Activated CD4-positive, alpha-beta T cell treated with anti-CD3 and anti-CD28 coated beads for 36 hours (primary cell): Measurements from ENCODE around the gene CABP2. TPM values are rescaled to one million over a fixed set of nuclear protein-coding genes. Genes with fewer than 3 reads are reported as not detected.

Experiments used
- microRNA-seq: library from miRNA; unstranded; fragments of <30 nt; microRNA quantifications from one replicate; pipeline ENCODE4 v1.2.0, GENCODE V29; 2021; ENCODE audit warnings: borderline replicate concordance
- total RNA-seq, 2 experiments: library from RNA; stranded (reverse); gene quantifications; one replicate each; pipeline ENCODE4 v1.2.3, GENCODE V29; 2021

The CABP2 gene
- total RNA-seq, 2 experiments from 2014 or later = not detected

Small RNAs within 50 kb of the gene (microRNA-seq; reads per million reads assigned to microRNA genes)
- gene MIR6752 = 1.1 reads per million

Other genes with a start within 250 kb of the CABP2 start
- 10 to 100 TPM; 44.9 to 69.5 TPM for gene ANKRD13D, start 234.1 kb downstream of the CABP2 start, total RNA-seq
- gene SSH3, start 219.9 kb downstream of the CABP2 start, total RNA-seq = 10 to 100 TPM in 1 of 2 experiments, 1 to 10 TPM in 1; 6.0 to 11.1 TPM
- gene POLD4, start 169.9 kb downstream of the CABP2 start, total RNA-seq = 10 to 100 TPM; 31.3 to 37.5 TPM
- gene CLCF1, start 149.8 kb downstream of the CABP2 start, total RNA-seq = under 1 TPM; 0.09 to 0.27 TPM
- 10 to 100 TPM; 28.8 to 30.0 TPM for gene RAD9A, start 131.5 kb downstream of the CABP2 start, total RNA-seq
- 100 to 1,000 TPM; 199 to 227 TPM for gene PPP1CA, start 121.6 kb downstream of the CABP2 start, total RNA-seq
- gene TBC1D10C, start 119.4 kb downstream of the CABP2 start, total RNA-seq = 100 to 1,000 TPM in 1 of 2 experiments, 10 to 100 TPM in 1; 83.2 to 123 TPM
- gene CARNS1, start 107.8 kb downstream of the CABP2 start, total RNA-seq = 1 to 10 TPM; 1.5 to 1.6 TPM
- 10 to 100 TPM; 53.4 to 57.2 TPM for gene RPS6KB2, start 95.0 kb downstream of the CABP2 start, total RNA-seq
- gene PTPRCAP, start 85.8 kb downstream of the CABP2 start, total RNA-seq = 10 to 100 TPM; 80.1 to 83.4 TPM
- 100 to 1,000 TPM; 178 to 285 TPM for gene CORO1B, start 80.0 kb downstream of the CABP2 start, total RNA-seq
- gene GPR152, start 70.7 kb downstream of the CABP2 start, total RNA-seq = not detected
- gene CABP4, start 68.1 kb downstream of the CABP2 start, total RNA-seq = under 1 TPM; 0.37 to 0.46 TPM
- gene TMEM134, start 54.2 kb downstream of the CABP2 start, total RNA-seq = 10 to 100 TPM; 69.9 to 74.7 TPM
- 100 to 1,000 TPM; 142 to 144 TPM for gene AIP, start 40.4 kb downstream of the CABP2 start, total RNA-seq
- gene PITPNM1, start 18.1 kb downstream of the CABP2 start, total RNA-seq = 100 to 1,000 TPM in 1 of 2 experiments, 10 to 100 TPM in 1; 94.5 to 100 TPM
- gene CDK2AP2, start 15.3 kb downstream of the CABP2 start, total RNA-seq = 10 to 100 TPM; 64.1 to 68.7 TPM
- 100 to 1,000 TPM; 376 to 463 TPM for gene GSTP1, start 60.4 kb upstream of the CABP2 start, total RNA-seq
- gene NDUFV1, start 83.5 kb upstream of the CABP2 start, total RNA-seq = 100 to 1,000 TPM; 253 to 287 TPM
- 10 to 100 TPM; 17.0 to 23.4 TPM for gene NUDT8, start 106.5 kb upstream of the CABP2 start, total RNA-seq
- gene TBX10, start 116.3 kb upstream of the CABP2 start, total RNA-seq = not detected
- under 1 TPM; 0.46 TPM for gene ACY3, start 127.3 kb upstream of the CABP2 start, total RNA-seq
- not detected for gene ALDH3B2, start 151.2 kb upstream of the CABP2 start, total RNA-seq